Esophagus squamous epithelium (tissue), 4 donors: ENCODE measurements around the gene CTDP1.

Experiments
- POLR2A ChIP-seq, 4 donors: fragments of 450-650 bp; IDR thresholded peaks; one replicate each; pipeline ENCODE4 v1.6.1; 2017; ENCODE audit warnings: antibody characterized with exemption in 4 of 4, mild to moderate bottlenecking in 4 of 4, moderate library complexity in 3 of 4
- TF ChIP-seq, protein P1 (sequence below), 6 experiments: fragments of 450-650 bp in 4 of 6; fragments of 200-600 bp in 2 of 6; sonication (generic) in 2 of 6; IDR thresholded peaks; one replicate each; pipeline ENCODE4 v1.5.1; 2016 to 2019; ENCODE audit warnings: antibody characterized with exemption in 6 of 6, mild to moderate bottlenecking in 4 of 6, moderate library complexity in 4 of 6

DNA sequence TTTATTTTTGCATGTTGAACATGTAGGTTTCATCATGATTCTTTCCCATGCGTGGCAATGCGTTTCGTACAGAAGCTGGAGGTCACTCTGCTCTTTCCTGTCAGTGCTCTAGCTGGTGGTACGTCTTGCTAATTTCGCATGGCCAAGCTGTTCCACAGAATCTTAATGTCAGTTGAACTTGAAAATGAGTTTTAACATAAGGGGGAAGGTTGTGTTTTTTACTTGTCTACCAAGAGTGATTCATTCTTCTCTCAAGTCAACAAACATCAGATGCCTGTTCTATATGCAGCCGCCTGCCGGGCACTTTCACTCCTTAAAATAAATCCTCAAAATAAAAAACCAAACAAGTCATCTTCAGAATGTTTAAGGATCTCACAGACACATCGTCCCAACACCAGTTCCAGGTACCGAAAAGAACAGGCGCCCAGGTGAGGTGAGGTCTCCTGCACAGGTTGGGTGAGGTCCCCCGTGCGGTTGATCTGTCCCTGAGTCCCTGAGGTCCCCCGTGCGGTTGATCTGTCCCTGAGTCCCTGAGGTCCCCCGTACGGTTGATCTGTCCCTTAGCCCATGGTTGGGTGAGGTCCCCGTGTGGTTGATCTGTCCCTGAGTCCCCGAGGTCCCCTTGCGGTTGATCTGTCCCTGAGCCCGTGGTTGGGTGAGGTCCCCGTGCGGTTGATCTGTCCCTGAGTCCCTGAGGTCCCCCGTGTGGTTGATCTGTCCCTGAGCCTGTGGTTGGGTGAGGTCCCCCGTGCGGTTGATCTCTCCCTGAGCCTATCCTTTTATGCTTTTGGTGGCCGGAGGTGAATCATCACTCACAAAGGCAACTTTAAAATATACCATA, 61.1 kb downstream of the CTDP1 start:
- TF ChIP-seq, protein P1, sequence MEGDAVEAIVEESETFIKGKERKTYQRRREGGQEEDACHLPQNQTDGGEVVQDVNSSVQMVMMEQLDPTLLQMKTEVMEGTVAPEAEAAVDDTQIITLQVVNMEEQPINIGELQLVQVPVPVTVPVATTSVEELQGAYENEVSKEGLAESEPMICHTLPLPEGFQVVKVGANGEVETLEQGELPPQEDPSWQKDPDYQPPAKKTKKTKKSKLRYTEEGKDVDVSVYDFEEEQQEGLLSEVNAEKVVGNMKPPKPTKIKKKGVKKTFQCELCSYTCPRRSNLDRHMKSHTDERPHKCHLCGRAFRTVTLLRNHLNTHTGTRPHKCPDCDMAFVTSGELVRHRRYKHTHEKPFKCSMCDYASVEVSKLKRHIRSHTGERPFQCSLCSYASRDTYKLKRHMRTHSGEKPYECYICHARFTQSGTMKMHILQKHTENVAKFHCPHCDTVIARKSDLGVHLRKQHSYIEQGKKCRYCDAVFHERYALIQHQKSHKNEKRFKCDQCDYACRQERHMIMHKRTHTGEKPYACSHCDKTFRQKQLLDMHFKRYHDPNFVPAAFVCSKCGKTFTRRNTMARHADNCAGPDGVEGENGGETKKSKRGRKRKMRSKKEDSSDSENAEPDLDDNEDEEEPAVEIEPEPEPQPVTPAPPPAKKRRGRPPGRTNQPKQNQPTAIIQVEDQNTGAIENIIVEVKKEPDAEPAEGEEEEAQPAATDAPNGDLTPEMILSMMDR (IDR thresholded peaks at IDR 0.05): no peak
- no peak for TF ChIP-seq POLR2A (IDR thresholded peaks at IDR 0.05)
